ENCODE measurements around the gene WSB1.

DNA sequence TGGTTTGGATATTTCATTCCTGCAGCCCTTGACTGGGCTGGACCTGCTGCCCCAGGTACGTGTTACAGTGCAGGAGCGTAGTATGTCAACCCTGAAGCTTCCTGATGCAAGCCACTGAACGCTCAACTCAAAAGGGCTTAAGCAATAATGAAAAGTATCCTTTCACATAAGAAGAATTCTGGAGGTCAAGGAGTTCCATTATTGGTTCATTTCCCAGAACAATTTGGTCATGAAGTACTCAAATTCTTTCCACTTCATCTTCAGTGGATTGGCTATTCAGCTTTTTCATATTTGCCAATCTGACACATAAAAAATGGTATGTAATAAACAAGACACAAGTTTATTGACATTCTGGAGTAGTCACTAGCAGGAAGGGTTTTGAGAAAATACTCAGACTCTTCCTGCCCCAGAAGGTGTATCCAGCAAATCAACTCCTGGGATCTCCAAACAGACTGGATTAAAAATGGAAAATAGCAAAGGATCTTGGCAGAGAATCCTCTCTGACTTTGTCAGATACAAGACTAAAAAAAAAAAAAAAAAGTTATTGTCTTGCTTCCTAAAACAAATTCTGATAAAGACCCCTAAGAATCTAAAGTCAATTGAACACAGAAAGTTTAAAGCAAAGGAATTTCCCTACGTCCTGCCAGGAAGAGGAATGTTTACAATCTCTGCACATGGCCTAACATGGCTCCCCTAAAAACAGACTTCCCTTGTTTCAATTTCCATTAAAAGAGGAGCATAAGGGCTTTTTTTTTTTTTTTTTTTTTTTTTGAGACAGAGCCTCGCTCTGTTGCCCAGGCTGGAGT, 37.5 kb upstream of the WSB1 start:
- TF ChIP-seq, protein P1, sequence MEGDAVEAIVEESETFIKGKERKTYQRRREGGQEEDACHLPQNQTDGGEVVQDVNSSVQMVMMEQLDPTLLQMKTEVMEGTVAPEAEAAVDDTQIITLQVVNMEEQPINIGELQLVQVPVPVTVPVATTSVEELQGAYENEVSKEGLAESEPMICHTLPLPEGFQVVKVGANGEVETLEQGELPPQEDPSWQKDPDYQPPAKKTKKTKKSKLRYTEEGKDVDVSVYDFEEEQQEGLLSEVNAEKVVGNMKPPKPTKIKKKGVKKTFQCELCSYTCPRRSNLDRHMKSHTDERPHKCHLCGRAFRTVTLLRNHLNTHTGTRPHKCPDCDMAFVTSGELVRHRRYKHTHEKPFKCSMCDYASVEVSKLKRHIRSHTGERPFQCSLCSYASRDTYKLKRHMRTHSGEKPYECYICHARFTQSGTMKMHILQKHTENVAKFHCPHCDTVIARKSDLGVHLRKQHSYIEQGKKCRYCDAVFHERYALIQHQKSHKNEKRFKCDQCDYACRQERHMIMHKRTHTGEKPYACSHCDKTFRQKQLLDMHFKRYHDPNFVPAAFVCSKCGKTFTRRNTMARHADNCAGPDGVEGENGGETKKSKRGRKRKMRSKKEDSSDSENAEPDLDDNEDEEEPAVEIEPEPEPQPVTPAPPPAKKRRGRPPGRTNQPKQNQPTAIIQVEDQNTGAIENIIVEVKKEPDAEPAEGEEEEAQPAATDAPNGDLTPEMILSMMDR (IDR thresholded peaks at IDR 0.05 in 2 of 3, conservative IDR thresholded peaks at IDR 0.05 in 1 of 3; ENCODE audit: insufficient read depth in 2 of 3, low read depth in 1 of 3, low read length in 3 of 3), result no peak
- TF ChIP-seq, protein P2, sequence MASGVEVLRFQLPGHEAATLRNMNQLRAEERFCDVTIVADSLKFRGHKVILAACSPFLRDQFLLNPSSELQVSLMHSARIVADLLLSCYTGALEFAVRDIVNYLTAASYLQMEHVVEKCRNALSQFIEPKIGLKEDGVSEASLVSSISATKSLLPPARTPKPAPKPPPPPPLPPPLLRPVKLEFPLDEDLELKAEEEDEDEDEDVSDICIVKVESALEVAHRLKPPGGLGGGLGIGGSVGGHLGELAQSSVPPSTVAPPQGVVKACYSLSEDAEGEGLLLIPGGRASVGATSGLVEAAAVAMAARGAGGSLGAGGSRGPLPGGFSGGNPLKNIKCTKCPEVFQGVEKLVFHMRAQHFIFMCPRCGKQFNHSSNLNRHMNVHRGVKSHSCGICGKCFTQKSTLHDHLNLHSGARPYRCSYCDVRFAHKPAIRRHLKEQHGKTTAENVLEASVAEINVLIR (CRISPR knock-in tag; IDR thresholded peaks at IDR 0.05), result no peak
- TF ChIP-seq RFX5 (IDR thresholded peaks at IDR 0.05; ENCODE audit: low read depth, low read length), result no peak
- TF ChIP-seq, protein P3, sequence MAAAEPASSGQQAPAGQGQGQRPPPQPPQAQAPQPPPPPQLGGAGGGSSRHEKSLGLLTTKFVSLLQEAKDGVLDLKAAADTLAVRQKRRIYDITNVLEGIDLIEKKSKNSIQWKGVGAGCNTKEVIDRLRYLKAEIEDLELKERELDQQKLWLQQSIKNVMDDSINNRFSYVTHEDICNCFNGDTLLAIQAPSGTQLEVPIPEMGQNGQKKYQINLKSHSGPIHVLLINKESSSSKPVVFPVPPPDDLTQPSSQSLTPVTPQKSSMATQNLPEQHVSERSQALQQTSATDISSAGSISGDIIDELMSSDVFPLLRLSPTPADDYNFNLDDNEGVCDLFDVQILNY (CRISPR knock-in tag; IDR thresholded peaks at IDR 0.05), result no peak
- TF ChIP-seq TAF1 (IDR thresholded peaks at IDR 0.05; ENCODE audit: control insufficient read depth, extremely low read depth, insufficient read depth, low read length, severe bottlenecking), result no peak
- TF ChIP-seq GATAD2A (IDR thresholded peaks at IDR 0.05), result no peak
- TF ChIP-seq, protein P4, sequence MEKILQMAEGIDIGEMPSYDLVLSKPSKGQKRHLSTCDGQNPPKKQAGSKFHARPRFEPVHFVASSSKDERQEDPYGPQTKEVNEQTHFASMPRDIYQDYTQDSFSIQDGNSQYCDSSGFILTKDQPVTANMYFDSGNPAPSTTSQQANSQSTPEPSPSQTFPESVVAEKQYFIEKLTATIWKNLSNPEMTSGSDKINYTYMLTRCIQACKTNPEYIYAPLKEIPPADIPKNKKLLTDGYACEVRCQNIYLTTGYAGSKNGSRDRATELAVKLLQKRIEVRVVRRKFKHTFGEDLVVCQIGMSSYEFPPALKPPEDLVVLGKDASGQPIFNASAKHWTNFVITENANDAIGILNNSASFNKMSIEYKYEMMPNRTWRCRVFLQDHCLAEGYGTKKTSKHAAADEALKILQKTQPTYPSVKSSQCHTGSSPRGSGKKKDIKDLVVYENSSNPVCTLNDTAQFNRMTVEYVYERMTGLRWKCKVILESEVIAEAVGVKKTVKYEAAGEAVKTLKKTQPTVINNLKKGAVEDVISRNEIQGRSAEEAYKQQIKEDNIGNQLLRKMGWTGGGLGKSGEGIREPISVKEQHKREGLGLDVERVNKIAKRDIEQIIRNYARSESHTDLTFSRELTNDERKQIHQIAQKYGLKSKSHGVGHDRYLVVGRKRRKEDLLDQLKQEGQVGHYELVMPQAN (IDR thresholded peaks at IDR 0.05; ENCODE audit: borderline replicate concordance), result no peak
